GM12878 (cell line): ENCODE data around the gene STEAP2. TPM values are rescaled to one million over a fixed set of nuclear protein-coding genes. Genes with fewer than 3 reads are reported as not detected.

Experiments used
- EGR1 ChIP-seq, 2 experiments: IDR thresholded peaks; 1 replicate in 1 of 2; 2 replicates in 1 of 2; pipeline ENCODE4 v1.6.1; 2011 to 2012; ENCODE audit warnings: low read depth in 2 of 2, low read length in 2 of 2, borderline replicate concordance in 1 of 2, mild to moderate bottlenecking in 1 of 2, moderate library complexity in 1 of 2
- FOS ChIP-seq: IDR thresholded peaks from 3 replicates; pipeline ENCODE4 v1.6.1; 2011; ENCODE audit warnings: borderline replicate concordance; ENCODE audit not compliant: insufficient read length; ENCODE audit errors: extremely low read depth
- IKZF1 ChIP-seq: fragments of 450-650 bp; conservative IDR thresholded peaks from 2 replicates; pipeline ENCODE4 v1.6.1; 2017; ENCODE audit warnings: antibody characterized with exemption, mild to moderate bottlenecking
- IKZF2 ChIP-seq, 2 experiments: fragments of 450-650 bp; IDR thresholded peaks; 2 replicates each; pipeline ENCODE4 v1.6.1; 2017; ENCODE audit warnings: mild to moderate bottlenecking in 2 of 2, moderate library complexity in 2 of 2
- MTA2 ChIP-seq: fragments of 450-650 bp; IDR thresholded peaks from 2 replicates; pipeline ENCODE4 v1.6.1; 2016; ENCODE audit warnings: low read depth, mild to moderate bottlenecking, moderate library complexity
- SPI1 ChIP-seq: IDR thresholded peaks from 2 replicates; pipeline ENCODE4 v1.6.1; 2011; ENCODE audit warnings: low read depth, mild to moderate bottlenecking, low read length, moderate library complexity, borderline replicate concordance; ENCODE audit not compliant: insufficient read depth
- TBL1XR1 ChIP-seq: IDR thresholded peaks from 2 replicates; pipeline ENCODE4 v1.6.1; 2012; ENCODE audit warnings: low read depth, low read length, improper control_type of control experiment
- ZZZ3 ChIP-seq: IDR thresholded peaks from 2 replicates; pipeline ENCODE4 v1.6.1; 2011; ENCODE audit warnings: low read depth; ENCODE audit not compliant: control insufficient read depth, insufficient read length
- polyA plus RNA-seq, 11 experiments: library from polyadenylated mRNA; depleted of rRNA in 4 of 11; unstranded in 6 of 11; stranded (reverse) in 5 of 11; fragments of >200 nt; fragmentation: Nextera tagmentation in 4 of 11; fragmentation: Illumina TruSeq in 1 of 11; extraction: Ambion mirVana in 4 of 11; extraction: Trizol in 1 of 11; gene quantifications; 1 replicate in 1 of 11; 2 replicates in 10 of 11; pipeline versions ENCODE4 v1.2.1 to v1.2.3, GENCODE V29; 2011 to 2016; ENCODE audit warnings: inconsistent platforms in 2 of 11, missing spikeins in 2 of 11, low read depth in 1 of 11
- total RNA-seq, 4 experiments: library from RNA; depleted of rRNA in 3 of 4; stranded (reverse); fragments of >200 nt in 3 of 4; fragmentation: Illumina TruSeq in 1 of 4; extraction: Trizol in 1 of 4; gene quantifications; 2 replicates each; pipeline versions ENCODE4 v1.2.1 to v1.2.3, GENCODE V29; 2013 to 2021
- TF ChIP-seq, protein P1 (sequence below): fragments of 450-650 bp; IDR thresholded peaks from 2 replicates; pipeline ENCODE4 v1.6.1; 2018; ENCODE audit warnings: mild to moderate bottlenecking, low read depth, moderate library complexity; ENCODE audit not compliant: partially characterized antibody

STEAP2 gene
- total and polyA plus RNA-seq, 10 of the 15 experiments (the other 5 are each of a cell fraction or from before 2014, with no cell fraction given), result 0.64 to 17.6 (median 1.8) TPM

DNA sequence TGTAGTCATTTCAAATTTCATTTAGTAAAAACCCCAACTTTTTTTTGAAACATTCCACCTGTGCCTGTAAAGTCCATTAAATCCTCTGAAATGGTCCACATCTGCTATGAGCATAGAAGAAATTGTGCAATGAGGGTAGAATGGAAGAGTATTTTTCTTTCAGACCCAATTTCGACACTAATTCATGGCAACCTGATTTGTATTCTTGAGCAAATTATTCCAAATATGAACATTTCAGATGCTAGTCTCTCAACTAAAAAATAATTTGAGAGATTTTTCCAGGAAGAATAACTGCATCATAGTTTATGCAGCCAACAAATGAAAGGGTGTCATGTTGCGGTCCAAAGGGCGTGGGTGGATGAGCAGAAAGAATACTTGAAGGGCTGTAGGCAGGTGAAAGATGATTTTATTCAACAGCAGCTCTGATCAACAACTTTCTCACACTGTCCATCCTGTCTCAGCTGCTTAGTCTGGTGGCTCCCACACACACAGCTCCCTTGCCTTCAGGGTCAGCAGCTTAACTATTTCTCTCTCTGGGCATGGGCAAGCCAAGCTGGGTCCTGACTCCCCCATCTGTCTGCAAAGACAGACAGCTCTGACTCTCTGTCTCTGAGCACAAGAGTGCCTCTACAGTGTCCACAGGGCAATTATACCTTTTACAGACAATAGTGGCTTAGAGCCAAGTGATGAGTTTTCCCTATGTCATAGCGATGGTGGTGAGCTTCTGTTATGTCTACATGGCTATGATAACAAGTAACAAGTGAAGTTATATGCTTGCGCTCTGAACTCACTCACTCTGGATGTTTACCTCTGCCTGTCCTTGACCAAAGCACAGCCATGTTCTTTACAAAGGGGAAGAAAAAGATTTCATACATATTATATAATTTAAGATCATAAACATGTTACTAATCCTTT is 11.5 kb downstream of the STEAP2 start (continued):
- TF ChIP-seq, protein P1, sequence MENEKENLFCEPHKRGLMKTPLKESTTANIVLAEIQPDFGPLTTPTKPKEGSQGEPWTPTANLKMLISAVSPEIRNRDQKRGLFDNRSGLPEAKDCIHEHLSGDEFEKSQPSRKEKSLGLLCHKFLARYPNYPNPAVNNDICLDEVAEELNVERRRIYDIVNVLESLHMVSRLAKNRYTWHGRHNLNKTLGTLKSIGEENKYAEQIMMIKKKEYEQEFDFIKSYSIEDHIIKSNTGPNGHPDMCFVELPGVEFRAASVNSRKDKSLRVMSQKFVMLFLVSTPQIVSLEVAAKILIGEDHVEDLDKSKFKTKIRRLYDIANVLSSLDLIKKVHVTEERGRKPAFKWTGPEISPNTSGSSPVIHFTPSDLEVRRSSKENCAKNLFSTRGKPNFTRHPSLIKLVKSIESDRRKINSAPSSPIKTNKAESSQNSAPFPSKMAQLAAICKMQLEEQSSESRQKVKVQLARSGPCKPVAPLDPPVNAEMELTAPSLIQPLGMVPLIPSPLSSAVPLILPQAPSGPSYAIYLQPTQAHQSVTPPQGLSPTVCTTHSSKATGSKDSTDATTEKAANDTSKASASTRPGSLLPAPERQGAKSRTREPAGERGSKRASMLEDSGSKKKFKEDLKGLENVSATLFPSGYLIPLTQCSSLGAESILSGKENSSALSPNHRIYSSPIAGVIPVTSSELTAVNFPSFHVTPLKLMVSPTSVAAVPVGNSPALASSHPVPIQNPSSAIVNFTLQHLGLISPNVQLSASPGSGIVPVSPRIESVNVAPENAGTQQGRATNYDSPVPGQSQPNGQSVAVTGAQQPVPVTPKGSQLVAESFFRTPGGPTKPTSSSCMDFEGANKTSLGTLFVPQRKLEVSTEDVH, result no peak
- TF ChIP-seq IKZF1 (peak; percentile 53; the same call in 1 of the 2 replicates), EGR1 (IDR thresholded peaks at IDR 0.05; ENCODE audit: borderline replicate concordance in 1 of 2, low read depth in 2 of 2, low read length in 2 of 2) (peak in 1 of 2 experiments; percentile 57; a peak in 1 of 3 replicates), MTA2 (peak; percentile 54; the same call in 1 of the 2 replicates), TBL1XR1 (no peak), ZZZ3 (no peak), FOS (no peak), SPI1 (no peak), IKZF2 (IDR thresholded peaks at IDR 0.05) (peak; percentile 18 to 33; a peak in 2 of 4 replicates)
